Iris pigment epithelial cell (primary cell): ENCODE measurements around the gene SH2B3.
A peak's percentile ranks its signal among the peaks of the same experiment; 100 is the strongest.
"Not testable (repeated sequence)": the region's sequence is repeated elsewhere in the genome, so short reads cannot be mapped to it uniquely, and the experiment has no call there.

Source experiments
- DNase-seq: peaks from one replicate; pipeline ENCODE4 v3.0.0-alpha.2; 2011; ENCODE audit warnings: low read depth

The SH2B3 gene

GRCh38 chr12:111460111-111460510, 54.4 kb downstream of the SH2B3 start:
- DNase-seq, result not testable (repeated sequence)

- peak; percentile 75 for DNase-seq
Measured at GRCh38 chr12:111462210-111462769, 56.6 kb downstream of the SH2B3 start.

- DNase-seq, result peak; percentile 73
Measured at GRCh38 chr12:111467092-111467856, 61.6 kb downstream of the SH2B3 start.

GRCh38 chr12:111467857-111468241, 62.1 kb downstream of the SH2B3 start:
- DNase-seq, result peak; percentile 68

- DNase-seq, result peak; percentile 59
Measured at GRCh38 chr12:111469401-111469800, 63.7 kb downstream of the SH2B3 start.

GRCh38 chr12:111471236-111471635, 65.5 kb downstream of the SH2B3 start:
- DNase-seq, result peak; percentile 30

- no peak for DNase-seq
Measured at GRCh38 chr12:111482462-111482861, 76.7 kb downstream of the SH2B3 start.

GRCh38 chr12:111488271-111488670, 82.5 kb downstream of the SH2B3 start:
- peak; percentile 81 for DNase-seq

- DNase-seq, result no peak
Measured at GRCh38 chr12:111488798-111489197, 83.1 kb downstream of the SH2B3 start.

- DNase-seq, result peak; percentile 69
Measured at GRCh38 chr12:111492979-111493378, 87.3 kb downstream of the SH2B3 start.

GRCh38 chr12:111494676-111495075, 89.0 kb downstream of the SH2B3 start:
- DNase-seq, result no peak
